Ramos (cell line): Measurements from ENCODE around the gene PRH1.

ENCODE experiments used
- in situ Hi-C: fragments of 300-500 bp; cut with MboI; formaldehyde crosslinking; loops from one replicate; pipeline ENCODE4 v1.14.3; 2022; ENCODE audit warnings: low sequenced_read_pairs; ENCODE audit not compliant: unreplicated experiment

The PRH1 gene

DNA sequence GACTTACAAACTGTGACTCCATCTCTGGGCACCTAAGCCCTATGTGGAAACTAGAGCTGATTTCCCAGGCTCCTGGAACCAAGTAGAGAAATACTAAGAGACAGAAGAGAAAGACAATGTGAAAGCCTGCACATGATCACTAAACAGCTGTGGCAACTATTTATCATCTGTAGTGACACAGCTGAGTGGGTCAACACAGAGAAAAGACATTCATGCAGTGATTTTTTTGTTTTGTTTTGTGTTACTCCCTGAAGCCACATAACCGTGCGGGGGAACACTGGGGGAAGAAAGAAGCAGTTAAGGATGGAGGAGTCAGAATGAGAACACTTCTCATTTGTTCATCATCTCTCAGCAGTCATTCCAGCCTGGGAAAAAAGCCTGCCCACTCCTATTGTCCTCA, 36.3 kb downstream of the PRH1 start:
- in situ Hi-C loops, result no loop called here

- in situ Hi-C loops, result no loop called here
Measured at GRCh38 chr12:10842862-10843261, 41.2 kb downstream of the PRH1 start.

DNA sequence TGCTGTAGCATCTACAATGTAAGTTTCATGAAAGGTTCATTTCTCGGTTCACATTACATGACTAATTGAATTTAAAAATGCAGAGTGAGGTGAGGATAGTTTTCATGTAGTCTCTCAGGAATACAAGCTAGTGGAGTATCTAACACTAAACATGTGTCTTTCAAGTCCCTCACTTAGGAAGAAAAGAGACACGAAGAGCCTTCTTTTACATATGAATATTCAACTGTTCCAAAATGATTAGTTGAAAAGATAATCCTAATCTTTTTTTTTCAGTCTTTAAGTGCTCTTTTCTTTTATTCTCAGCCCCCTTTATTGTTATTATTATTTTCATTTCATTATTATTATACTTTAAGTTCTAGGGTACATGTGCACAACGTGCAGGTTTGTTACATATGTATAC, 45.6 kb downstream of the PRH1 start:
- in situ Hi-C loops, result no loop called here
